Activated naive CD4-positive, alpha-beta T cell treated with anti-CD3 and anti-CD28 coated beads, Interleukin-2, amount 10 ng/mL, durations not matched to agents 7 days and 5 days (primary cell): ENCODE data around the gene ABCB9.

Experiments
- CTCF ChIA-PET: fragments of 350-600 bp; sonication (Branson Sonifier 250); formaldehyde crosslinking; loops from one replicate; lab custom pipeline; 2021; ENCODE audit warnings: antibody characterized with exemption; lab: Charles Lee
- DNase-seq: peaks from one replicate; pipeline ENCODE4 v3.0.0-alpha.2; 2020
- H3K27ac Mint-ChIP-seq: one replicate; pipeline ENCODE4 v1.8.0; 2021; ENCODE audit warnings: mild to moderate bottlenecking, moderate library complexity, mixed read lengths
- H3K27me3 Mint-ChIP-seq: one replicate; pipeline ENCODE4 v1.8.0; 2021; ENCODE audit warnings: mild to moderate bottlenecking, mixed read lengths
- H3K36me3 Mint-ChIP-seq: one replicate; pipeline ENCODE4 v1.8.0; 2021; ENCODE audit warnings: mixed read lengths
- H3K4me1 Mint-ChIP-seq: one replicate; pipeline ENCODE4 v1.8.0; 2021; ENCODE audit warnings: mixed read lengths
- H3K4me3 Mint-ChIP-seq: one replicate; pipeline ENCODE4 v1.8.0; 2021; ENCODE audit warnings: mild to moderate bottlenecking, moderate library complexity, mixed read lengths
- H3K9me3 Mint-ChIP-seq: one replicate; pipeline ENCODE4 v1.8.0; 2021; ENCODE audit warnings: mixed read lengths

ABCB9 gene

DNA sequence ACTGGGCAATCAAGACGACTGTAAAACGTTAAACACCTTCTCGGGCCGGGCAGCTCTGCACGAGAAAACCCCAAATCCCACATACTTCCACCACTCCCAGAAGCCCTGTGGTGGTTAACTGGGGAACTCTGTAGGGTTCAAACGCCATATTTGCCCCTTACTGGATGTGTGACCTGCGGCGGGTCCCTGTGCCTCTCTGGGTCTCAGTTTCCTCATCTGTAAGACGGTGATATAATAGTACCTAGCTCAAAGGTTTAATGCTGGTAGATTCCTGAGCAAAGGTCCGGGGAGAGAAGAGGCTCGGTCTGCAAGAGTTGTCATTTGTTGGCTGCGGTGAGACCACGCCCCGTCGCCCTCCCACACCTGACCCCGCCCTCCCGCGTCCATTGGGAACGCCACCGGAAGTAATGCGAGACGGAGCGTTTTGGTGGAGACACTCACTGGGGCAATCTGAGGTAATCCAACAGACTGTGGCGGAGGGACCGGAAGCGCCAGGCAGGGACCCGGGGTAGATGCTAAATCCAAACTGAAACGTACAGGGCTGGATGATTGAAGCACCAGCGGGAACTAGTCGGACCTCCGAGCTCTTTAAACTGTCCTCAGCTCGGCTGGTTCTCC lies 8.1 kb upstream of the ABCB9 start:
- H3K27ac Mint-ChIP-seq: peak overlapping the region; percentile 100
- CTCF ChIA-PET: interaction anchor here (0.6 to 2.6 kb wide), 5 partner anchors 9 to 631 kb away, joined by 3 to 10 read pairs (median 3); no protein-coding TSS in a partner anchor
- peaks cover 41% of the 10 kb centered on the region for H3K4me1 Mint-ChIP-seq
- no peaks in the 10 kb centered on the region for H3K9me3 Mint-ChIP-seq
- peak; percentile 99 for DNase-seq
- H3K27me3 Mint-ChIP-seq: peaks cover 7% of the 10 kb centered on the region
- peaks cover 2% of the 10 kb centered on the region for H3K36me3 Mint-ChIP-seq
- peak overlapping the region; percentile 98 for H3K4me3 Mint-ChIP-seq

DNA sequence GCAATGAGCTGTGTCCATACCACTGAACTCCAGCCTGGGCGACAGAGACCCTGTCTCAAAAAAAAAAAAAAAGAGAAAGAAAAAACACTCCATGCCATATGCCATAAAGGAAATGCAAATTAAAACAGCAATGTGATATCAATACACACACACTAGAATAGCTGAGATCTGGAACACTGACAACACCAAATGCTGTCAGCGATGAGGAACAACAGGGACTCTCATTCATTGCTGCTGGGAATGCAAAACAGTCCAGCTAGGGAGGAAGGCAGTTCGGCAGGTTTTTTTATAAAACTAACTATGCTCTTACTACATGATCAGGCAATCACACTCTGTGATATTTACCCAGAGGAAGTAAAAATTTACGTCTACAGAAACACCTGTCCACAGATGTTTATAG lies 3.4 kb upstream of the ABCB9 start:
- Mint-ChIP-seq H3K36me3 (no peaks in the 10 kb centered on the region), H3K27ac (no peak overlapping the region), H3K27me3 (peaks cover 8% of the 10 kb centered on the region), H3K4me1 (peaks cover 23% of the 10 kb centered on the region), H3K4me3 (no peak overlapping the region), H3K9me3 (no peaks in the 10 kb centered on the region)
- CTCF ChIA-PET: interaction anchor here (0.5 to 1.2 kb wide), 3 partner anchors 17 to 350 kb away, joined by 3 to 4 read pairs (median 3); no protein-coding TSS in a partner anchor
- no peak for DNase-seq

DNA sequence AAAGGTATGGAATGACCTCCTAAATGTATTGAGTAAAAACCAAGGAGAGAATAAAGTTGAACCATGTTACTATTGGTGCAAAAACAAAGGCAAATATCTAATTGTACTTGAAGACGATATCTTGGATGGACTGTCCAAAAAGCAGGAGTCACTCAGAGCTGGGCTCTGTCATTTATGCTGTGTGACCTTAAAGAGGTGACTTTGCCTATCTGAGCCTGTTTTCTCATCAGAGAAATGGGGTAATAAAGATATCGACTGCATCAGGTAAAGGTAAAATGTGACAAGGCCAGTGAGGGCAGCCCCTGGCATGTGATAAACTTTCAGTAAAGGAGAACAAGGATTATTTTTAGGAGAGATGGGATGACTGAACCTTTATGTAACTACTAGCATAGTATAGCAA lies 1.8 kb upstream of the ABCB9 start:
- no peaks in the 10 kb centered on the region for H3K36me3 Mint-ChIP-seq
- H3K27me3 Mint-ChIP-seq: peaks cover 6% of the 10 kb centered on the region
- CTCF ChIA-PET: interaction anchor here (0.8 kb wide), 1 partner anchor 107 kb away, joined by 3 read pairs; no protein-coding TSS in a partner anchor
- H3K27ac Mint-ChIP-seq: no peak overlapping the region
- no peaks in the 10 kb centered on the region for H3K9me3 Mint-ChIP-seq
- no peak overlapping the region for H3K4me3 Mint-ChIP-seq
- DNase-seq: no peak
- H3K4me1 Mint-ChIP-seq: peaks cover 18% of the 10 kb centered on the region

DNA sequence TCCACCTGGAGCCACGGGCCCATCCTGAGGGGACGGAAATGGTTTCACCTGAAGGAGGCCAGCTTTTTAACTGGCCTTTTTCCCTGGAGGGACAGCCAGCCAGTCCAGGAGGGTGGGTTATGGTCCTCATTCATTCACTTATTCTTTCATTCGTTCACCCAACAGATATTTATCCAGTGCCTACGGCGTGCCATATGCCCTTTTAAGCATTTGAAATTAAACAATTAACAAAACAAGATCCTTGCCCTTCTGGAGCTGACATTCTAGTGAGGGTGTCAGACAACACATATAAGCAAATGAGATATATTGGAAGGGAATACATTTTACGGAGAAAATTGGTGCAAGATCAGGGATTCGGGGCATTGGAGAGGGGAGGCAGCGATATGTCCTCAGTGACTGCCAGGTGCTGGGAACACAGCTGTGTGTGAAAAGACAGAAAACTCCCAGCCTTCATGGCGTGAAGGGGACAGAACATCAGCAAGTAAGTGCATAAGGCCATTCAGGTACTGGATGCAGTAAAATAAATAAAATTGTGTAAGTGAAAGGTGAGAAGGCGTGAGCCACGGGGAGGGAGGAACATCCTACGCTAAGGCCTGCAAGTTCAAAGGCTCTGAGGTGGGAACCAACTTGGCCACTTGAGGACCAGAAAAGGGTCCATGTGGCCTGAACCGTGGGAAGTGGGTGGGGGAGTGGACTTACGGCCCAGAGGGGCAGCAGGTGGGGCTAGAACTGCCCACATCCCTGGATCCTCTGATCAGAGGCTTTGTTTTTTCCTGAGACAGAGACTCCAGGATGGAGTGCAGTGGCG lies 684 bp upstream of the ABCB9 start:
- Mint-ChIP-seq H3K27me3 (peaks cover 6% of the 10 kb centered on the region), H3K4me3 (no peak overlapping the region), H3K36me3 (no peaks in the 10 kb centered on the region), H3K9me3 (no peaks in the 10 kb centered on the region), H3K4me1 (peaks cover 19% of the 10 kb centered on the region), H3K27ac (no peak overlapping the region)
- no peak for DNase-seq
- CTCF ChIA-PET: interaction anchor here (0.5 to 1.8 kb wide), 4 partner anchors 14 to 173 kb away, joined by 3 to 6 read pairs (median 4); no protein-coding TSS in a partner anchor

DNA sequence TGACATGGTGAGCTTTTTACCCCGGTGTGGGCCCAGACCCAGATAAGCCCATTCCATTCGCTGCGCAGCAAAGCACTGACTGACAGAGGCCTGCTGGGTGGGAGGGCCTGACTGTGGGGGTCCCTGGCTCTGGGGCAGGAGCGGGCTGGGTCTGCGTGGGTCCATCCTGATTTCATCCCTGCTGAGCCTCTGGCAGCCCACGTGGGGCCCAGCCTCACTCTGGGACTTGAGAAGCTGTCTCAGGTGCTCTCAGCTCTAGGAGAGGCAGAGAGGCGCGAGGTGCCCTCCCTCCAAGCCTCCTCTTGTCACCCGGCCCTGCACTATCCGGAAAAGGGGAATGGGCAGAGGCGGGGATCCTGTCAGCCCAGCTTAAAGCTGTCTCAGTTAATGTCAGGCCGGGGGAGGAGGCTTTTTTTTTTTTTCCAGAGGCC lies 927 bp downstream of the ABCB9 start:
- DNase-seq: no peak
- CTCF ChIA-PET: interaction anchor here (0.5 to 1.8 kb wide), 3 partner anchors 105 to 272 kb away, joined by 3 to 6 read pairs (median 5); no protein-coding TSS in a partner anchor
- Mint-ChIP-seq H3K27ac (no peak overlapping the region), H3K4me1 (peaks cover 19% of the 10 kb centered on the region), H3K4me3 (peak overlapping the region; percentile 62), H3K9me3 (no peaks in the 10 kb centered on the region), H3K36me3 (no peaks in the 10 kb centered on the region), H3K27me3 (peaks cover 6% of the 10 kb centered on the region)

DNA sequence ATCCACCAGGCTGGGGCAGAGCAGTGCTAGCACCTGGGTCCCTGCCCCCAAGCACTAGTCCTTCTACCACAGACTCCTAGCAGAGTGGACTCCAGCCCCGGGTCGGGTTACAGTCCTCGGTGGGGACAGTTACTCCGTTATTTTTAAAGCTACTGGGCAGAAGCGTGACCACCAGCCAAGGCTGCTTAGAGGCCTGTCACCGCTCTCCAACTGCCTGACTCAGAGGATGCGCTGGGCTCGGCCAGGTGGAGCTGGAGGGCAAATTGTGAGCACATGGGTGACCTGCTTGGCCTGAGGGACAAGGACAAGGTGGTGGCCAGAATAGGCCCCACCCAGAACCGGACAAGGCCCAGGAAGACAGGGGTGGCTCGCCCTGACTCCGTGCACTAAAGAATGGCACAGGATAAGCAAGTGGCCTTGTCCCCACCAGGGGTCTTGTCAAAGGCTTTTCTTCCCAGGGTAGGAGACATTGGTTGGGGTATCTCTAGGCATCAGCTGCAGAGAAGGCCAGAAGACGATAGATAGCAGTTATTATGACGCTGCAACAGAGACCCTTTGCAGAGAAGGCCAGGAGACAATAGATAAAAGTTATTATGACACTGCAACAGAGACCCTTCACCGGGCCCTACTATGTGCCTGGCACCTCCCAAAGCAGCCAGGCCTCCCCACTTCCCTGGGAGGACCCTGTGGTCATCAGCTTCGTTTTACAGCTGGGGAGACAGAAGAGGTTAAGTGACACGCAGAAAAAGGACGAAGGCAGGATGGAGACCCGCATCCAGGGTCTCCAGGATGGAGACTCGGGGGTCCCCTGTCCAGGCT lies 1.6 kb downstream of the ABCB9 start:
- Mint-ChIP-seq H3K4me1 (peaks cover 19% of the 10 kb centered on the region), H3K27me3 (peaks cover 6% of the 10 kb centered on the region), H3K36me3 (no peaks in the 10 kb centered on the region), H3K9me3 (no peaks in the 10 kb centered on the region), H3K4me3 (peak overlapping the region; percentile 62), H3K27ac (no peak overlapping the region)
- CTCF ChIA-PET: interaction anchor here (0.5 to 1.8 kb wide), 3 partner anchors 12 to 273 kb away, joined by 3 to 5 read pairs (median 3); no protein-coding TSS in a partner anchor
- no peak for DNase-seq

DNA sequence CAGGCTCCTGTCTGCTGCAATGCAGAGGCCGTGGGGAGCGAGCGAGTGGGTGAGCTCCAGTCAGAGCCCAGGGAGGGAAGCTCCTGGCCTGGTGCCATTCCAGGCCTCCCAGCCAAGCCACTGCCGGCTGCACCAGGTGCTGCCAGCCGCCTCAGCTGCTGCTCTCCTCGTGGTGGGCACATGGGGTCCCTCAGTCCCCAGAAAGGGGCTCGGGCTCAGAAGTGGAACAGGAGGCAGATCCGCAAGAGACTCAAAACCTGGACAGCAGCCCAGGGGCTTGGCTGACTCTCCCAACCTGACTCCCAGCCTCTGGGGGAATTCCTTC lies 2.4 kb downstream of the ABCB9 start:
- Mint-ChIP-seq H3K9me3 (no peaks in the 10 kb centered on the region), H3K27ac (no peak overlapping the region), H3K4me3 (no peak overlapping the region), H3K4me1 (peaks cover 19% of the 10 kb centered on the region), H3K36me3 (no peaks in the 10 kb centered on the region), H3K27me3 (peaks cover 6% of the 10 kb centered on the region)
- DNase-seq: no peak
- CTCF ChIA-PET: interaction anchor here (1.0 kb wide), 1 partner anchor 11 kb away, joined by 3 read pairs; no protein-coding TSS in a partner anchor

DNA sequence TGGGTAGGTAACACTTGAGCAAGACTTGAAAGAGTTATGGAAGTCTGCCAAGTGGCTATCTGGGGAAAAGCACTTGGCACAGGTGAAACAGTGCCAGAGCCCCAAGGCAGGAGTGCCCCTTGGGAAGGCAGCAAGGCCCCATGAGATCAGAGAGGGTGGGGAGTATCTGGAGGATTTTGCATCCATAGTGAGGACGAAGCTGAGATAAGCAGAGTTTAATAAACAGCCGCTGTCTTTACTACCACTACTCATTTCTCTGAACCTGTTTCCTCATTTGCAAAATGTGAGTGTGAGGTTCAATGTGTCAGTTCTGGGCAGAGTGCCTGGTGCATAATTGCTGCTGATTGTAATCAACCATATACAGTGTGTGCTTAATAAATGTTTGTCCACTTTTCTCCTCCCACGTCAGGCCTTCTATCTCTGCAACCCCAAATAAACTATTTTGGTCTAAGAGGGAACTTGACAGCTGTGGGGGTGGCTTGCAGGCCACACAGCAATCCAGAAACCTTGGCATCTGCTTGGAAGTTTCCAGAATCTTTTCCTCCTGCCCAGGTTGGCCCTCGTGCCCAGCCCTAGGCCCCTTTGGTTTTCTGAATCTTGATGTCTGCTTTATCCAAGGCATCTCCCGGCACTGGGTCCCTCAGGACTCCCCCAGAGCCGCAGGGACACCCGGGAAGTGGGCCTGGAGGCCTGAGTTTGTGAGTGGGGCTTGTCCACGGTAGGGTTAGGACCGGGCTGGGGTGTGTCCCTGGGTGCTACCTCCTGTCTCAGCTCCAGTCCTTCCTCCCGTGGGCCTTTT lies 4.5 kb downstream of the ABCB9 start:
- no peaks in the 10 kb centered on the region for H3K9me3 Mint-ChIP-seq
- H3K27me3 Mint-ChIP-seq: no peaks in the 10 kb centered on the region
- H3K36me3 Mint-ChIP-seq: no peaks in the 10 kb centered on the region
- peaks cover 18% of the 10 kb centered on the region for H3K4me1 Mint-ChIP-seq
- H3K4me3 Mint-ChIP-seq: no peak overlapping the region
- no peak overlapping the region for H3K27ac Mint-ChIP-seq
- CTCF ChIA-PET: interaction anchor here (1.3 kb wide), 1 partner anchor 9 kb away, joined by 4 read pairs; no protein-coding TSS in a partner anchor
- DNase-seq: no peak

DNA sequence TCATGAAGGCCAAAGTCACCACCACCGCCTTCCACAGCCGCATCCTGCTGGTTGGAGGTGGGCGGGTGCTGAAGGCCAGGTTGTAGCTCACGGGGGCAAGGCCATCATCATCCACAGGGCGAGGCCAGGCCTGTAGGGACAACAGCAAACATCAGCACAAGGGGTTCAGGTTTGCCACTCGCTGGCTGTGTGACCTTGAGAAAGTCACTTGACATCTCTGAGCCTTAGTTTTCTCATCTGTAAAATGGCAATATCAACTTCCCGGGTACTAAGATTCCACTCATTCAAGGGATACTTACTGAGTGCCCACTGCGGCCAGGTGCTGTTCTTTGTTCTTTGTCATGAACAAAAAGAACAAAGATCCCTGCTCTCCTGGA lies 6.1 kb downstream of the ABCB9 start:
- H3K27me3 Mint-ChIP-seq: no peaks in the 10 kb centered on the region
- CTCF ChIA-PET: no interaction called here
- no peak overlapping the region for H3K27ac Mint-ChIP-seq
- H3K36me3 Mint-ChIP-seq: no peaks in the 10 kb centered on the region
- DNase-seq: no peak
- H3K4me1 Mint-ChIP-seq: peaks cover 12% of the 10 kb centered on the region
- H3K4me3 Mint-ChIP-seq: no peak overlapping the region
- no peaks in the 10 kb centered on the region for H3K9me3 Mint-ChIP-seq

DNA sequence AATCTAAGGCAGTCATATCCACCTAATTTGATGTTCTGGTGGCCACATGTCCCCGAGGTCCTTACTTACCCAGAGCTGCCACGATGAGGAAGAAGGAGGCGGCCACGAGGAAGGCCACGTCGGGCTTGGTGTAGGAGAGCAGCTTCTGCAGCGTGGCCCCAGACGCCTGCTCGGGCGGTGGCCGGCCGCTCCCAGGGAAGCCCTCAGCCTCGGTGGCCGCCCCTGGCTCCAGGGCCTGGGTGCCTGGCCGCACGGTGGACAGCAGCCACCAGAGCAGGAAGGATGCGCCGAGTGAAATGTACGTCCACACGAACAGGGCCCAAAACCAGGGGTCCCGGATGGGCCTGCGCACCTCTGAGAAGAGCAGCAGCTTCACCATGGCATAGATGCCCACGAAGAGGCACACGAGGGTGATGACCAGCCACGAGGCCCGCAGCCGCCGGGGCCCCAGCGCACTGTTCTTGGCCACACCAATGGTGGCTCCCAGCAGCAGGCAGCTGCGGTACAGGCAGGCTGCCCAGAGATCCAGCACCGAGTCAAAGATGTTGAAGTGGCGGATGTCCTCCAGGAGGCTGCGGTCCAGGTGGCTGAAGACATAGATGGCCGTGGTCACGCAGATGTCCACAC lies 6.6 kb downstream of the ABCB9 start:
- no peaks in the 10 kb centered on the region for H3K9me3 Mint-ChIP-seq
- H3K4me1 Mint-ChIP-seq: peaks cover 8% of the 10 kb centered on the region
- no peaks in the 10 kb centered on the region for H3K36me3 Mint-ChIP-seq
- H3K27me3 Mint-ChIP-seq: no peaks in the 10 kb centered on the region
- CTCF ChIA-PET: no interaction called here
- no peak overlapping the region for H3K27ac Mint-ChIP-seq
- no peak overlapping the region for H3K4me3 Mint-ChIP-seq
- DNase-seq: no peak

DNA sequence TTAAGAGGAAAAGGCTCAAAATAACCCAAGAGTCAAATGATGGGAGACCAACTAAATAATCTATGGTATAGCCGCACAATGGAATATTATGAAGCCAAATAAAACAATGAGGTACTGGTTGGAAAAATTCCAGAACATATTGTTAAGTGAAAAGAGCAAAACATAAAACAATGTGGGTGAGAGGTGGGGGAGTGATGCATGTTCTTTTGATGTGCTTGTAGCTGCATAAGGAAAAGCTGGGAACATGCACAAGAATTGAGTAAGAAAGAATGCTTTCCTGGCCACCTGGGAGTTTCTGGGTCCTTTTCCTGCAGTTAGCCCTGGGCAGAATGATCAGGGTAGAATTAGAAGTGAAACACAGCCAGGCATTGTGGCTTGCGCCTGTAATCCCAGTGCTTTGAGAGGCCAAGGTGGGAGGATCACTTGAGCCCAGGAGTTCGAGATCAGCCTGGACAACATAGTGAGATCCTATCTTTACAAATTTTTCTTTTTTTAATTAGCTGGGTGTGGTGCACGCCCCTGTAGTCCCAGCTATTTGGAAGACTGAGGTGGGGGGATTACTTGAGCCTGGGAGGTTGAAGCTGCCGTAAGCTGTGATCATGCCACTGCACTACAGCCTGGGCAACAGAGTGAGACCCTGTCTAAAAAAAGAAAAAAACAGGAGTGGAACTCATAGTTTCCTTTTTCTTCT lies 7.9 kb downstream of the ABCB9 start:
- H3K27ac Mint-ChIP-seq: no peak overlapping the region
- CTCF ChIA-PET: no interaction called here
- H3K9me3 Mint-ChIP-seq: no peaks in the 10 kb centered on the region
- H3K4me3 Mint-ChIP-seq: no peak overlapping the region
- no peaks in the 10 kb centered on the region for H3K27me3 Mint-ChIP-seq
- no peak for DNase-seq
- peaks cover 6% of the 10 kb centered on the region for H3K4me1 Mint-ChIP-seq
- H3K36me3 Mint-ChIP-seq: no peaks in the 10 kb centered on the region

DNA sequence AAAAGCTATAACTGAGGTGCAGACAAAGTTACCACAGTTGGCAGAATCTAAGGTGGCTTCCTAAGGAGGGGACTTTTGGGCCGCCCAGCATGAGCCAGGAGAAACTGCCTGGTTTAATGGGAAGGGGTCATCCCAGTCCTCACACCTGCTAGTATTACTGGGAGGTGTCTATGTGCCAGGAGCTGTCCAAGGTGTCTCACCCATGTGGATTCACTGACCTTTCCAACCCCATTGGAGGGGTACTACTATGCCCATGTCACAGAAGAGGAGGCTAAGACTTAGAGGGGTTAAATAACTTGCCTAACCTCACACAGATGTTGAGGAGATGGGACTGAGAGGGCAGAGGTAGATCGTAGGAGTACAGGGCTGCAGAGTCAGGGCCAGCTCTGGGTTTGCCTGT lies 10.2 kb downstream of the ABCB9 start:
- no peak for DNase-seq
- CTCF ChIA-PET: interaction anchor here (1.8 to 9.5 kb wide), 3 partner anchors 85 to 162 kb away, joined by 8 to 106 read pairs (median 21); no protein-coding TSS in a partner anchor
- Mint-ChIP-seq H3K4me3 (no peak overlapping the region), H3K27me3 (no peaks in the 10 kb centered on the region), H3K27ac (no peak overlapping the region), H3K36me3 (no peaks in the 10 kb centered on the region), H3K9me3 (no peaks in the 10 kb centered on the region), H3K4me1 (no peaks in the 10 kb centered on the region)
